Lung (tissue), 12 donors: ENCODE results near the gene CDH13. TPM values are rescaled to one million over a fixed set of nuclear protein-coding genes. Genes with fewer than 3 reads are reported as not detected.

Source experiments
- ATAC-seq: fragments of 200-7000 bp; cut with Tn5 transposase; one replicate; pipeline ENCODE4 v1.9.1; 2020; ENCODE audit warnings: moderate number of reproducible peaks; ENCODE audit not compliant: insufficient read depth, low FRiP score
- DNase-seq, 3 donors: peaks; one replicate each; pipeline ENCODE4 v3.0.0-alpha.2; 2013 to 2017
- H3K27ac ChIP-seq, 2 donors: one replicate each; pipeline ENCODE4 v1.5.1; 2013; ENCODE audit warnings: mild to moderate bottlenecking in 2 of 2, moderate library complexity in 2 of 2, control low read depth in 1 of 2, inconsistent platforms in 1 of 2, low read depth in 1 of 2, low read length in 1 of 2
- H3K27me3 ChIP-seq, 3 donors: one replicate each; pipeline ENCODE4 v1.5.1; 2013; ENCODE audit warnings: low read length in 2 of 3; ENCODE audit not compliant: control insufficient read depth in 3 of 3, insufficient read depth in 3 of 3
- H3K36me3 ChIP-seq, 4 donors: one replicate each; pipeline ENCODE4 v1.5.1; 2013; ENCODE audit warnings: low read length in 4 of 4, mild to moderate bottlenecking in 1 of 4, moderate library complexity in 1 of 4; ENCODE audit not compliant: control insufficient read depth in 4 of 4, insufficient read depth in 4 of 4
- H3K4me1 ChIP-seq, 5 donors: one replicate each; pipeline ENCODE4 v1.5.1; 2013; ENCODE audit warnings: low read length in 5 of 5, mild to moderate bottlenecking in 2 of 5, moderate library complexity in 1 of 5; ENCODE audit not compliant: control insufficient read depth in 5 of 5, insufficient read depth in 5 of 5
- H3K4me3 ChIP-seq: one replicate; pipeline ENCODE4 v1.5.1; 2013; ENCODE audit warnings: mild to moderate bottlenecking, control low read depth, moderate library complexity
- H3K9ac ChIP-seq, 2 donors: one replicate each; pipeline ENCODE4 v1.5.1; 2013; ENCODE audit warnings: low read length in 2 of 2, control low read depth in 1 of 2; ENCODE audit not compliant: insufficient read depth in 1 of 2
- H3K9me3 ChIP-seq, 4 donors: one replicate each; pipeline ENCODE4 v1.5.1; 2013; ENCODE audit warnings: low read length in 3 of 4, mild to moderate bottlenecking in 1 of 4, moderate library complexity in 1 of 4; ENCODE audit not compliant: control insufficient read depth in 4 of 4, insufficient read depth in 3 of 4
- CTCF ChIP-seq: IDR thresholded peaks from 2 replicates; pipeline ENCODE4 v1.5.1; 2012; ENCODE audit warnings: mild to moderate bottlenecking; ENCODE audit errors: control extremely low read depth, extremely low read depth
- WGBS, 2 donors: extraction: QIAGEN DNeasy Blood & Tissue Kit; methylation state at CpG; one replicate each; pipeline ENCODE4 v1.1.7; 2013; 5-methylcytosine and 5-hydroxymethylcytosine counted together
- polyA plus RNA-seq, 2 donors: library from polyadenylated mRNA; stranded (reverse); fragments of 200-250 nt; gene quantifications; one replicate each; pipeline ENCODE4 v1.2.1, GENCODE V29; 2013
- total RNA-seq, 2 donors: library from RNA; depleted of rRNA in 1 of 2; stranded (reverse); fragments of >200 nt in 1 of 2; gene quantifications; one replicate each; pipeline ENCODE4 v1.2.1, GENCODE V29; 2014 to 2021
- donor health status: control.
- donor health status: control.
- donor health status: Bipolar disorder and iron deficiency.
- donor health status: healthy.
- donor health status: DM: yes; HTN: yes; CAD: no.

The CDH13 gene
- total and polyA plus RNA-seq, 4 donors = 2.1 to 12.3 (median 7.3) TPM

GRCh38 chr16:83147244-83147643, 520.5 kb downstream of the CDH13 start:
- no peak overlapping the region for H3K27ac ChIP-seq
- no peaks in the 10 kb centered on the region for H3K27me3 ChIP-seq
- ATAC-seq = no peak
- no peak for TF ChIP-seq CTCF
- WGBS, 2 donors = 38 to 53% methylated on average over 6 of the region's 6 CpGs
- H3K4me3 ChIP-seq = no peak overlapping the region
- peaks cover 0 to 2% (median 0%) of the 10 kb centered on the region in 5 donors for H3K4me1 ChIP-seq
- no peaks in the 10 kb centered on the region for H3K36me3 ChIP-seq
- no peak overlapping the region for H3K9ac ChIP-seq
- peaks cover 0 to 2% (median 0%) of the 10 kb centered on the region in 4 donors for H3K9me3 ChIP-seq
- no peak for DNase-seq

- no peaks in the 10 kb centered on the region for H3K36me3 ChIP-seq
- DNase-seq (no peak), ATAC-seq (no peak)
- WGBS, 2 donors = 82 to 84% methylated on average over 15 of the region's 15 CpGs
- no peak overlapping the region for H3K9ac ChIP-seq
- no peak overlapping the region for H3K4me3 ChIP-seq
- TF ChIP-seq CTCF = no peak
- H3K27ac ChIP-seq = no peak overlapping the region
- no peaks in the 10 kb centered on the region for H3K27me3 ChIP-seq
- peaks cover 0 to 6% (median 0%) of the 10 kb centered on the region in 4 donors for H3K9me3 ChIP-seq
- H3K4me1 ChIP-seq = no peaks in the 10 kb centered on the region
Measured at GRCh38 chr16:83158320-83158957, 531.7 kb downstream of the CDH13 start.

- Histone ChIP-seq H3K27ac (no peak overlapping the region), H3K36me3 (no peaks in the 10 kb centered on the region), H3K9me3 (peaks cover 0 to 4% (median 0%) of the 10 kb centered on the region in 4 donors), H3K4me3 (no peak overlapping the region), H3K9ac (no peak overlapping the region), H3K4me1 (no peaks in the 10 kb centered on the region), H3K27me3 (no peaks in the 10 kb centered on the region)
- no peak for TF ChIP-seq CTCF
- DNase-seq (no peak), ATAC-seq (no peak)
- WGBS, 2 donors = 80 to 87% methylated on average over 2 of the region's 2 CpGs
Measured at GRCh38 chr16:83159049-83159448, 532.3 kb downstream of the CDH13 start.
